Dendritic cell treated with granulocyte-macrophage colony-stimulating factor and Interleukin-4, amounts not matched to agents 40 ng/mL and 50 ng/mL, for 4 days (primary cell): ENCODE measurements around the gene TDG.

Source experiments
- H3K27ac Mint-ChIP-seq: one replicate; pipeline ENCODE4 v1.8.0; 2022; ENCODE audit warnings: mild to moderate bottlenecking, mixed read lengths
- H3K27me3 Mint-ChIP-seq: one replicate; pipeline ENCODE4 v1.8.0; 2022; ENCODE audit warnings: mild to moderate bottlenecking, mixed read lengths
- H3K36me3 Mint-ChIP-seq: one replicate; pipeline ENCODE4 v1.8.0; 2022; ENCODE audit warnings: low read depth, mixed read lengths
- H3K4me1 Mint-ChIP-seq: one replicate; pipeline ENCODE4 v1.8.0; 2022; ENCODE audit warnings: low read depth, mixed read lengths
- H3K4me3 Mint-ChIP-seq: one replicate; pipeline ENCODE4 v1.8.0; 2022; ENCODE audit warnings: mild to moderate bottlenecking, moderate library complexity, mixed read lengths
- H3K9me3 Mint-ChIP-seq: one replicate; pipeline ENCODE4 v1.8.0; 2022; ENCODE audit warnings: mixed read lengths
- intact Hi-C: fragments of 100-400 bp; cut with micrococcal nuclease; formaldehyde crosslinking; loops from one replicate; pipeline ENCODE4 v1.15.0; 2022

The TDG gene

DNA sequence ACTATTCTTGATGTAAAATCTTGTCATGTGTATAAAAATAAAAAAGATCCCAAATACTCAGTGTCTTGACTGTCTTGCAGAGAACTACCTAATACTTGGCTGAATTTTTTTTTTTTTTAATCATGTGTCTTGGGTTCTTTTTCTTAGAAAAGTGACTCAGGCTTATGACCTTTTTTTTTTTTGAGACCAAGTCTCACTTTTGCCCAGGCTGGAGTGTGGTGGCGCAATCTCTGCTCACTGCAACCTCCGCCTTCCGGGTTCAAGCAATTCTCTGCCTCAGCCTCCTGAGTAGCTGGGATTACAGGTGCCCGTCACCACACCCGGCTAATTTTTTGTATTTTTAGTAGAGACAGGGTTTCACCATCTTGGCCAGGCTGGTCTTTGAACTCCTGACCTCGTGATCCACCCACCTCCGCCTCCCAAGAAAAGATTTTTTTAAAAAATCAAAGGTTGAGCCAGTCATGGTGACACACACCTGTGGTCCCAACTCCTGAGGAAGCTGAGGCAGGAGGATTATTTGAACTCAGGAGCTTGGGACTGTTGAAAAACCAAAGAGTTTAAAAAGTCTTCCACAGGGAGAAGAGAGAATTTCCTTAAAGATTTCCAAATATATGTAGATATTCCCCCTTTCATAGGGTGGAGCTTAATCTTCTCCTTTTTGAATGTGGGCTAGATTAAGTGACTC, 17.7 kb upstream of the TDG start:
- Mint-ChIP-seq H3K4me3 (no peak overlapping the region), H3K9me3 (no peaks in the 10 kb centered on the region), H3K27ac (peak overlapping the region; percentile 37), H3K36me3 (peaks cover 92% of the 10 kb centered on the region), H3K27me3 (no peaks in the 10 kb centered on the region), H3K4me1 (peaks cover 12% of the 10 kb centered on the region)
- intact Hi-C loops = loop anchor here (2.0 to 5.0 kb wide), 2 partner anchors 13 to 34 kb away; no protein-coding TSS in a partner anchor

DNA sequence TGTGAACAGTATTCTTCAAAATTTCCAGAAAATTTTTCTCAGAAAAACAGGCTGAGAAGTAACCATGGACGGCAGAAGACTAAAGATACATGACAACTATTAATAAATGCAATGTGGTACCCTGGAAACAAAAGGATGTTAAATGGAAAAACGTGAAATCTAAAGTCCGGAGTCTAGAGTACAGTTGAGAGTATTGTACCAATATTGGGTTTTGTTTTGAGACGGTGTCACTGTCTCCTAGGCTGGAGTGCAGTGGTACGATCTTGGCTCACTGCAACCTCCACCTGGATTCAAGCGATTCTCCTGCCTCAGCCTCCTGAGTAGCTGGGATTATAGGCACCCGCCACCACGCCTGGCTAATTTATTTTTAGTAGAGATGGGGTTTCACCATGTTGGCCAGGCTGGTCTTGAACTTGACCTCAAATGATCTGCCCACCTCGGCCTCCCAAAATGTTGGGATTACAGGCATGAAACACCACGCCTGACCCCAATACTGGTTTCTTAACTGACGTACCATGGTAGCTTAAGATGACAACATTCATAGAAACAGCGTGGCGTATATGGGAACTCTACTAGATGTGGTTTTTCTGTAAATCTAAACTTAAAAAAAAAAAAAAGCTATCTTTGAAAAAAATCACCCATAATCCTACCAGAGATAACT, 16.8 kb upstream of the TDG start:
- H3K27me3 Mint-ChIP-seq = no peaks in the 10 kb centered on the region

DNA sequence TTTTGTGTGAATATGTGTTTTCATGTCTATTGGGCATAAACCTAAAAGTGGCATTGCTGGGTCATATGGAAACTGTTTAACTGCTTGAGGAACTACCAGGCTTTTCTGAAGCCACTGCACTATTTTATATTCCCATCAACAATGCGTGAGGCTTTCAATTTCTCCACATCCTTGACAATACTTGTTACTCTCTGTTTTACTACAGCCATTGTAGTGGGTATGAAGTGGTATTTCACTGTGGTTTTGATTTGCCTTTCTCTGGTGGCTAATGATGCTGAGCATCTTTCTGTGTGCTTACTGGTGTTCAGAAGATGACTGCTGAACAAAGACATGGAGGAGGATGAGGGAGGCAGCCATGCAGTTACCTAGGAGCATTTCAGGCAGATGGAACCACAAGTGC, 13.2 kb upstream of the TDG start:
- no peaks in the 10 kb centered on the region for H3K9me3 Mint-ChIP-seq
- no peak overlapping the region for H3K4me3 Mint-ChIP-seq
- peaks cover 70% of the 10 kb centered on the region for H3K36me3 Mint-ChIP-seq
- peaks cover 31% of the 10 kb centered on the region for H3K4me1 Mint-ChIP-seq
- H3K27me3 Mint-ChIP-seq = no peaks in the 10 kb centered on the region
- H3K27ac Mint-ChIP-seq = no peak overlapping the region
- intact Hi-C loops = no loop called here

More for the DNA sequence above, 16.8 kb upstream of the TDG start:
- peaks cover 12% of the 10 kb centered on the region for H3K4me1 Mint-ChIP-seq
- intact Hi-C loops = loop anchor here (2.0 to 5.0 kb wide), 2 partner anchors 14 to 33 kb away; no protein-coding TSS in a partner anchor
- peaks cover 92% of the 10 kb centered on the region for H3K36me3 Mint-ChIP-seq
- H3K9me3 Mint-ChIP-seq = no peaks in the 10 kb centered on the region
- no peak overlapping the region for H3K4me3 Mint-ChIP-seq
- no peak overlapping the region for H3K27ac Mint-ChIP-seq

DNA sequence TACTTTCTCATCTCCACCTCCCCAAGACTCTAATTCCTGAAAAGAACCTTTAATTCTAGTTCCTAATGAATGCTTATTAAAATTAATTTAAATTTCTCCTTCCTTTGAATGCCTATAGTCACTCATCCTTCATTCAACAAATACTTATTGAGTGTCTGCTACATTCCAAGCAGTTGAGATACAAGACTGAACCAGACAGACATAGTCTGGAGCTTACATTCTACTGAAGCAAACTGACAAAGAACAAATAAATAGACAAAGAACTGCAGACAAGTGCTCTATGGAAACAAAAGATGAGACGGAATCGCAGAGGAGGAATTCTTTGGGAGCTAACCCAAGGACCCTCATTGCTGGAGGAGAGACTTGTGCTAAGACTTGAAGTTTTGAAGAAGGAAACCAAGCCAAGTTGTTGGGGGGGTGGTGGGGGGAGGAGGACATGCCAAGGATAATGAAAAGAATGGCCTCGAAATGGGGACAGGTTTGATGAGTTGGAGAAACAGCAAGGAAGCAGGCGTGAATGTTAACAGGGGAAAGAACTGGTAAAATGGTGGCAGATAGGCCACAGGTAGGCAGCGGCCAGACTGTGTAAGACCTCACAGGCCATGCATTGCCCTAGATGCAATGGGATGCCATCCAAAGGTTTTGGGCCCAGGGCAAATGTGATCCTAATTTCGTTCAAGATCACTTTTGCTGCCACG, 9.7 kb upstream of the TDG start:
- peaks cover 42% of the 10 kb centered on the region for H3K4me1 Mint-ChIP-seq
- H3K27ac Mint-ChIP-seq = peak overlapping the region; percentile 89
- H3K9me3 Mint-ChIP-seq = no peaks in the 10 kb centered on the region
- intact Hi-C loops = loop anchor here (5.0 kb wide), 2 partner anchors 106 to 1281 kb away; partner anchors contain the start of genes APPL2 and HCFC2
- H3K36me3 Mint-ChIP-seq = peaks cover 35% of the 10 kb centered on the region
- H3K27me3 Mint-ChIP-seq = no peaks in the 10 kb centered on the region
- H3K4me3 Mint-ChIP-seq = peak overlapping the region; percentile 85

DNA sequence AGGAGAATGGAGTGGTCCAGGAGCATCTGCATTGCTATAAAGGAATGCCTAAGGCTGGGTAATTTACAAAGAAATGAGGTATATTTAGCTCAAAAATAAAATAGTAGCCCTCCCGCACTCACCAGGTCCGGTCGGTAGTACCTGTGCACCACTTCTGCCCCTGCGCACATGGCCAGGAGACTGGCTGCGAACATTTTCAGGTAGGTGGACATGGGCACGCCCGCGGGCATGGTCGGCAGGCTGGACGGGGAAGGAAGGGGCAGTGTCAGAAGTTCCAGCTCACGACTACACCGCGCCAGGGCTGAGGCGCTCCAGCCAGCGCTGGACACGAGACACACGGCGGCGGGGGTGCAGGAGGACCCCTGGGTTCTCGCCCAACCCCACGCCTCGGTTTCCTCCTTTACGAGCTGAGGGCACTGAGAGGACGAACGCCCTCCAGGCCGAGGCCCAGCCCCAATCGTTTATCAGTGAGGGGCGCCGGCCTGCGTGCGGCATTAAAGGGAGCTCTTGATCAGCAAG, 9.1 kb upstream of the TDG start:
- peaks cover 42% of the 10 kb centered on the region for H3K4me1 Mint-ChIP-seq
- H3K4me3 Mint-ChIP-seq = peak overlapping the region; percentile 85
- H3K9me3 Mint-ChIP-seq = no peaks in the 10 kb centered on the region
- H3K36me3 Mint-ChIP-seq = peaks cover 35% of the 10 kb centered on the region
- no peaks in the 10 kb centered on the region for H3K27me3 Mint-ChIP-seq
- H3K27ac Mint-ChIP-seq = peak overlapping the region; percentile 89
- intact Hi-C loops = loop anchor here (1.0 to 5.0 kb wide), 4 partner anchors 9 to 1281 kb away; partner anchors contain the start of genes APPL2, HCFC2, HSP90B1 and TDG

DNA sequence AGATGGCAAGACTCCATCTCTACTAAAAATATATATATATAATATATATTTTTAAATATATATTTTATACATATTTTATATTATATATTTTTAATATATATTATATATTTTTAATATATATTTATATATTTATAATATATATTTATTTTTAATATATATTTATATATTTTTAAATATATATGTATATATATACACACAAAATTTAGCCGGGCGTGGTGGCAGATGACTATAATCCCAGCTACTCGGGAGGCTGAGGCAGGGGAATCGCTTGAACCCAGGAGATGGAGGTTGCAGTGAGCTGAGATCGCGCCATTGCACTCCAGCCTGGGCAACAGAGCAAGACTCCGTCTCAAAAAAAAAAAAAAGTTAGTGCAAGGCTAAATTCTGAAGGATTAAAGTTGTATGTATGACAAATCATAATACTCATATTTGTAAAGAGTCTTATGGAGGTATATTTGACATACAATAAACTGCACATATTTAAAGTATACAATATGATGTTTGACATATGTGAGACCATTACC, 7.7 kb upstream of the TDG start:
- Mint-ChIP-seq H3K36me3 (peaks cover 23% of the 10 kb centered on the region), H3K9me3 (no peaks in the 10 kb centered on the region), H3K4me3 (peak overlapping the region; percentile 85), H3K27ac (peak overlapping the region; percentile 89), H3K4me1 (peaks cover 37% of the 10 kb centered on the region), H3K27me3 (no peaks in the 10 kb centered on the region)
- intact Hi-C loops = loop anchor here (1.0 to 5.0 kb wide), 4 partner anchors 7 to 1279 kb away; partner anchors contain the start of genes APPL2, HCFC2, HSP90B1 and TDG

DNA sequence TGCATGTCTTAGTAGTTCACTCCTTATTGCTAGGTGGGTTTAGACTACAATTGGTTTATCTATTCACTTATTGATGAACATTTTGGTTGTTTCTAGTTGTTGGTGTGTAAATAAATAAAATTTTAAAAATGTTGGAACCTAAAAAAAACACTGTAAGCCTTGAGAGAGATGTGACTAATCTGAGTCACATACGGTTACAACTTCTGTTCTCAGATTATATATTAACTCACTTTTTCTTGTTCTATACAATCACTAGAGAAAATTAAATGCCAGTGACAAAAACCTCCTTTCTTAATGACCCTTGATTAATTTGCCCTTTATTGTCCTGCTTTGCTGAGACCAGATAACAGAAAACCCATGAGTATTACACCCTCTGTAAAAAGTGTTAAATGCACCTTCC, 7.1 kb upstream of the TDG start:
- no peak overlapping the region for H3K27ac Mint-ChIP-seq
- intact Hi-C loops = loop anchor here (5.0 kb wide), 2 partner anchors 104 to 1279 kb away; partner anchors contain the start of genes APPL2 and HCFC2
- peaks cover 36% of the 10 kb centered on the region for H3K4me1 Mint-ChIP-seq
- no peak overlapping the region for H3K4me3 Mint-ChIP-seq
- peaks cover 16% of the 10 kb centered on the region for H3K36me3 Mint-ChIP-seq
- no peaks in the 10 kb centered on the region for H3K9me3 Mint-ChIP-seq
- H3K27me3 Mint-ChIP-seq = no peaks in the 10 kb centered on the region

DNA sequence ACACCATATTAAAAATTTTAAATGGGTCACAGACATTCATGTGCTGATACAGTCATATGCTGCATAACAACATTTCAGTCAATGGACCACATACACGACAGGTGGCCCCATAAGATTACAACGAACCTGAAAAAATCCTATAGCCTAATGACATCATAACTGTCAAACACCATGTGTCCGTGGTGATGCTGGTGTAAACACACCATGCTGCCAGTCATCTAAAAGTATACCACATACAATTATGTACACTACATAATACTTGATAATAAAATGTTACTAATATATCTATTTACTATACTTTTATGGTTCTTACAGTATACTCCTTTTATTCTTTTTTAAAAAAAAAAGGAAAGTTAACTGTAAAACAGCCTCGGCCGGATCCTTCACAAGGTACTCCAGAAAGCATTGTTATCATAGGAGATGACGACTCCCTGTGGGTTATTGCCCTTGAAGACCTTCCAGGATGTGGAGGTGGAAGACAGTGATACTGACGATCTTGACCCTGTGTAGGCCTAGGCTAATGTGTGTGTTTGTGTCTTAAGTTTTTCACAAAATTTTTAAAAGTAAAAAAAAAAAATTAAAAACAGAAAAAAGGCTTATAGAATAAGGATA, 5.0 kb upstream of the TDG start:
- intact Hi-C loops = no loop called here
- no peak overlapping the region for H3K27ac Mint-ChIP-seq

DNA sequence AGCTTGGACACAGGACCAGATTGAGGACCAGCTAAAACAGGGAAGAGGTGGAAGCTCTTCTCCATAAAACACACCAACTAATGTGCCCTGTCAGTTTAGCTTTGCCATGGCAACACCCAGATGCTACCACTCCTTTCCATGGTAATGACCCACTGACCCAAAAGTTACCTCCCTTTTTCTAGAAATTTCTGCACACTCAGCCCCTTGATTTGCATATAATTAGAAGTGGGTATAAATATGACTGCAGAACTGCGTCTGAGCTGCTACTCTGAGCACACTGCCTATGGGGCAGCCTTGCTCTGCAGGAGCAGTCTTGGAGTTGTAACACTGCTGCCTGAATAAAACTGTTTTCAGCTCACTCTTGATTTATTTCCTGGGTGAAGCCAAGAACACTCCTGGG, 3.2 kb upstream of the TDG start:
- intact Hi-C loops = no loop called here
- H3K27me3 Mint-ChIP-seq = no peaks in the 10 kb centered on the region
- no peak overlapping the region for H3K4me3 Mint-ChIP-seq
- H3K9me3 Mint-ChIP-seq = no peaks in the 10 kb centered on the region
- H3K4me1 Mint-ChIP-seq = peaks cover 34% of the 10 kb centered on the region
- H3K27ac Mint-ChIP-seq = no peak overlapping the region
- H3K36me3 Mint-ChIP-seq = peaks cover 12% of the 10 kb centered on the region

More for the DNA sequence above, 5.0 kb upstream of the TDG start:
- Mint-ChIP-seq H3K4me3 (no peak overlapping the region), H3K4me1 (peaks cover 32% of the 10 kb centered on the region), H3K36me3 (peaks cover 11% of the 10 kb centered on the region), H3K9me3 (no peaks in the 10 kb centered on the region), H3K27me3 (no peaks in the 10 kb centered on the region)

DNA sequence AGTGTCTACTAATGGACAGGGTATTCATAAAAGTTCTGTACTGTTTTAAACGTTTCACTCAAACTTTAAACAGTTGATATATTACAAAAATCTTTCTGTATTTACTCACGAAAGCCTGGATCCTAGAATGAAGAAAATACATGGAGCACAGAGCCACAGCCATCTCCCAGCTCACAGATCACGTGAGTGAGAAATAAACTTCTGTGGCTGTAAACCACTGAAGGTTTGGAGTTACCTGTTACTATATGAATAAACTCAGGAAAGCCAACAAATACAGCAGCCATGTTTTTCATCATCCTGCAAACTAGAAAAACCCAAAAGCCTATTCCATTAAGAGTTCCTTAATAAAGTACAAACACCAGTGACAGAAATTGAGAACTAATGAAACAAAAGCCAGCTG, 867 bp upstream of the TDG start:
- Mint-ChIP-seq H3K4me3 (peak overlapping the region; percentile 99), H3K27ac (peak overlapping the region; percentile 99), H3K27me3 (no peaks in the 10 kb centered on the region), H3K9me3 (no peaks in the 10 kb centered on the region), H3K4me1 (peaks cover 51% of the 10 kb centered on the region), H3K36me3 (peaks cover 31% of the 10 kb centered on the region)
- intact Hi-C loops = loop anchor here (1.0 to 2.0 kb wide), 2 partner anchors 8 to 34 kb away; partner anchors contain the start of gene HSP90B1

DNA sequence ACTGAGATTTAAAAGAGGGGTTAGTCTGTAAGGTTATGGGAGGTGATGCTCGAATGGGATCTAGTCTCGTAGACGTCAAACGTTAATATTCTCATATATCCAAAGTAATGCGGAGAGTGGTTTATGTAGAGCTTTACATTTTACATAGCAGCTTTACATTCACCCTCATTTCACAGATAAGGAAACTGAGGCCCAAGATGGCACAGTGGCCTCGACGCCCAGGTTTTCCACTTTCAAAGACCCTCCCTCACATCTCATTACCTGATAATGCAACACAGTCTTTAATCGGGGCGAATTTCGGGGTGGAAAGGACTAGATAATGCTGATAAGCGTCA, 450 bp upstream of the TDG start:
- Mint-ChIP-seq H3K27ac (peak overlapping the region; percentile 99), H3K4me1 (peaks cover 49% of the 10 kb centered on the region), H3K36me3 (peaks cover 31% of the 10 kb centered on the region), H3K9me3 (no peaks in the 10 kb centered on the region), H3K27me3 (no peaks in the 10 kb centered on the region), H3K4me3 (peak overlapping the region; percentile 99)
- intact Hi-C loops = loop anchor here (1.0 to 2.0 kb wide), 2 partner anchors 8 to 34 kb away; partner anchors contain the start of gene HSP90B1

DNA sequence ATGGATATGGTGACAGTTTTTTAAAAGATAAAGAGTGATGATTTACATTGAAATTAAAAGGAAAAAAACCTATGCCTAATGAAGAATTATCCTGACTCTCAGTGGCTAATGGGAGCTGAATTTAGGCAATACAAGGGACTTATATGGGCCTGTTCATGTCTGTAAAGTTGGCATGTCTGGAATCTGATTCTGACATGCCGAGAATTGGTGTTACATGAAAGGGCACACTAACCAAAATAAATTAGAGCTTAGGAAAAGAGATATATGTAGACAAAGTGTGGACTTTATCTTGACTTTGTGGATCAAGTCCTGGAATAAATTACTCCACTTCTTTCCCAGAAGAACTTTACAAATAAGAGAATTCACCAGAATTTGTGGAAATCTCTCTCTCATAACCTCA, 1.1 kb downstream of the TDG start:
- intact Hi-C loops = no loop called here
- peak overlapping the region; percentile 99 for H3K27ac Mint-ChIP-seq
- H3K4me3 Mint-ChIP-seq = peak overlapping the region; percentile 99
- H3K9me3 Mint-ChIP-seq = no peaks in the 10 kb centered on the region
- no peaks in the 10 kb centered on the region for H3K27me3 Mint-ChIP-seq
- peaks cover 50% of the 10 kb centered on the region for H3K4me1 Mint-ChIP-seq
- peaks cover 37% of the 10 kb centered on the region for H3K36me3 Mint-ChIP-seq

DNA sequence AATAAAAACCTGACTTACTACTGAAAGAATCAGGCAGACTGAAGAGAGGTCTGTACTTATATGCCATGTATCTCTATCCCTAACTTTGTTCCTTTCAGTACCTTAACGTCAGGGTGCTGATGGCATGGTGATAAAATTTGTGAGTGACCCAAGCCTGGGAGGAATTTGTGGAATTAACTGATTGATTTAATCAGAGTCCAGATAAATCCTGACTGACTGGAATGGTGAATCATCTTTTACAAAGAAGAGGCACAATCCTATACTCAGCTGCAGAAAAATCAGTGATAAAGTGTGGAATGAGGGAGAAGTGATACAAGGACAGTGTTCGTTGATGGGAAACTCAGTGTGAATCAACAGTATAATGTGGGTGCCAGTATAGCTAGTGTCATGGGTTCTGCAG, 3.7 kb downstream of the TDG start:
- peaks cover 54% of the 10 kb centered on the region for H3K36me3 Mint-ChIP-seq
- no peak overlapping the region for H3K27ac Mint-ChIP-seq
- H3K9me3 Mint-ChIP-seq = no peaks in the 10 kb centered on the region
- intact Hi-C loops = no loop called here
- H3K27me3 Mint-ChIP-seq = no peaks in the 10 kb centered on the region
- H3K4me3 Mint-ChIP-seq = no peak overlapping the region
- peaks cover 54% of the 10 kb centered on the region for H3K4me1 Mint-ChIP-seq
